ENCODE results near the gene MAPT.

The MAPT gene

GRCh38 chr17:45895969-45896785, 1.8 kb downstream of the MAPT start:
- in situ Hi-C loops (cut with HindIII; ENCODE audit: low pct_ligation_motif_present, low sequenced_read_pairs), result no loop called here
- no peak overlapping the region for H3K27ac ChIP-seq
- TF ChIP-seq CTCF (IDR thresholded peaks at IDR 0.05; ENCODE audit: low read depth, low read length, missing control alignments), result no peak
- no peak overlapping the region for H3K4me3 ChIP-seq (ENCODE audit: low read depth, low read length)
- DNase-seq, result no peak
- H3K27me3 ChIP-seq (replicated peaks), result peaks cover 44% of the 10 kb centered on the region
- H3K36me3 ChIP-seq (replicated peaks), result no peaks in the 10 kb centered on the region

- DNase-seq, result no peak
- no peak overlapping the region for H3K4me3 ChIP-seq (ENCODE audit: low read depth, low read length)
- peaks cover 44% of the 10 kb centered on the region for H3K27me3 ChIP-seq (replicated peaks)
- TF ChIP-seq CTCF (IDR thresholded peaks at IDR 0.05; ENCODE audit: low read depth, low read length, missing control alignments), result no peak
- H3K27ac ChIP-seq, result no peak overlapping the region
- in situ Hi-C loops (cut with HindIII; ENCODE audit: low pct_ligation_motif_present, low sequenced_read_pairs), result no loop called here
- H3K36me3 ChIP-seq (replicated peaks), result no peaks in the 10 kb centered on the region
These were observed 2.7 kb downstream of the MAPT start for GRCh38 chr17:45896803-45897693.

- H3K27ac ChIP-seq, result no peak overlapping the region
- H3K27me3 ChIP-seq (replicated peaks), result peaks cover 42% of the 10 kb centered on the region
- H3K4me3 ChIP-seq (ENCODE audit: low read depth, low read length), result no peak overlapping the region
- H3K36me3 ChIP-seq (replicated peaks), result no peaks in the 10 kb centered on the region
- no peak for DNase-seq
- no peak for TF ChIP-seq CTCF (IDR thresholded peaks at IDR 0.05; ENCODE audit: low read depth, low read length, missing control alignments)
- in situ Hi-C loops (cut with HindIII; ENCODE audit: low pct_ligation_motif_present, low sequenced_read_pairs), result no loop called here
These were observed 5.8 kb downstream of the MAPT start for GRCh38 chr17:45900136-45900535.

GRCh38 chr17:45900723-45901415, 6.5 kb downstream of the MAPT start:
- Histone ChIP-seq H3K27ac (no peak overlapping the region), H3K27me3 (replicated peaks) (peaks cover 39% of the 10 kb centered on the region), H3K36me3 (replicated peaks) (no peaks in the 10 kb centered on the region), H3K4me3 (ENCODE audit: low read depth, low read length) (no peak overlapping the region)
- in situ Hi-C loops (cut with HindIII; ENCODE audit: low pct_ligation_motif_present, low sequenced_read_pairs), result no loop called here
- DNase-seq, result no peak
- no peak for TF ChIP-seq CTCF (IDR thresholded peaks at IDR 0.05; ENCODE audit: low read depth, low read length, missing control alignments)

GRCh38 chr17:45902892-45903346, 8.6 kb downstream of the MAPT start:
- no peak for TF ChIP-seq CTCF (IDR thresholded peaks at IDR 0.05; ENCODE audit: low read depth, low read length, missing control alignments)
- Histone ChIP-seq H3K27ac (no peak overlapping the region), H3K4me3 (ENCODE audit: low read depth, low read length) (no peak overlapping the region), H3K36me3 (replicated peaks) (no peaks in the 10 kb centered on the region), H3K27me3 (replicated peaks) (peaks cover 29% of the 10 kb centered on the region)
- in situ Hi-C loops (cut with HindIII; ENCODE audit: low pct_ligation_motif_present, low sequenced_read_pairs), result no loop called here
- DNase-seq, result no peak

All from brain microvascular endothelial cell (primary cell).